GM12872 (cell line): Measurements from ENCODE around the gene PTPN13.

Source experiments
- CTCF ChIP-seq: IDR thresholded peaks from 3 replicates; pipeline ENCODE4 v1.5.1; 2011; ENCODE audit warnings: low read depth, mild to moderate bottlenecking, low read length, moderate library complexity; ENCODE audit not compliant: insufficient read depth

PTPN13 gene

GRCh38 chr4:86818841-86819240, 224.7 kb downstream of the PTPN13 start:
- no peak for TF ChIP-seq CTCF

GRCh38 chr4:86819561-86819960, 225.4 kb downstream of the PTPN13 start:
- TF ChIP-seq CTCF, result no peak

GRCh38 chr4:86821151-86821550, 227.0 kb downstream of the PTPN13 start:
- no peak for TF ChIP-seq CTCF

- no peak for TF ChIP-seq CTCF
These were observed 228.0 kb downstream of the PTPN13 start for GRCh38 chr4:86822136-86822535.

- TF ChIP-seq CTCF, result no peak
These were observed 231.4 kb downstream of the PTPN13 start for GRCh38 chr4:86825511-86825910.

GRCh38 chr4:86831262-86832130, 237.4 kb downstream of the PTPN13 start:
- no peak for TF ChIP-seq CTCF

GRCh38 chr4:86833615-86834014, 239.5 kb downstream of the PTPN13 start:
- no peak for TF ChIP-seq CTCF
